NCI-H2196 (cell line): Measurements from ENCODE around the gene PABPN1L.

Experiments used
- DNase-seq: peaks from one replicate; lab custom pipeline; 2025; ENCODE audit not compliant: unreplicated experiment; lab: John Stamatoyannopoulos, UW

The PABPN1L gene

DNA sequence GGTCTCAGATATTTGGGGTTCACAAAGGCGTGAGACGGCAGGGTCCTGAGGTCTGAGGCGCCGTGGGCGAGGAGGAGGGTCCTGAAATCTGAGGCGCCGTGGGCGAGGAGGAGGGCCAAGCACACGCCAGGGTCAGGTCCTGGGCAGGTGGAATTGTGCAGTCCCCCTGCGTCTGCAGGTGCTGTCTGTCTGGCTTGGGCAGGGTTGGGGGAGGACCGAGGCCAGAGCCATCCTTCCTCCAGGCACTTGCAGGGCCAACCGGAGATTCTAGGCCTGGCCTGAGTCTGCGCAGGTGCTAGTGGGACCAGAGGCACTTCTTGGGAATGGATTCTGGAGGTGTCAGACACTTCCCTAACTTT lies 52.3 kb downstream of the PABPN1L start:
- no peak for DNase-seq
